Activated naive CD4-positive, alpha-beta T cell treated with anti-CD3 and anti-CD28 coated beads, Interleukin-2, amount 50 U/mL, for 16 hours (primary cell): ENCODE data around the gene FKBP14.
A peak's percentile ranks its signal among the peaks of the same experiment; 100 is the strongest.
"Not testable (repeated sequence)": the region's sequence is repeated elsewhere in the genome, so short reads cannot be mapped to it uniquely, and the experiment has no call there.

Experiments
- DNase-seq: peaks from one replicate; pipeline ENCODE4 v3.0.0-alpha.2; 2020

FKBP14 gene

DNA sequence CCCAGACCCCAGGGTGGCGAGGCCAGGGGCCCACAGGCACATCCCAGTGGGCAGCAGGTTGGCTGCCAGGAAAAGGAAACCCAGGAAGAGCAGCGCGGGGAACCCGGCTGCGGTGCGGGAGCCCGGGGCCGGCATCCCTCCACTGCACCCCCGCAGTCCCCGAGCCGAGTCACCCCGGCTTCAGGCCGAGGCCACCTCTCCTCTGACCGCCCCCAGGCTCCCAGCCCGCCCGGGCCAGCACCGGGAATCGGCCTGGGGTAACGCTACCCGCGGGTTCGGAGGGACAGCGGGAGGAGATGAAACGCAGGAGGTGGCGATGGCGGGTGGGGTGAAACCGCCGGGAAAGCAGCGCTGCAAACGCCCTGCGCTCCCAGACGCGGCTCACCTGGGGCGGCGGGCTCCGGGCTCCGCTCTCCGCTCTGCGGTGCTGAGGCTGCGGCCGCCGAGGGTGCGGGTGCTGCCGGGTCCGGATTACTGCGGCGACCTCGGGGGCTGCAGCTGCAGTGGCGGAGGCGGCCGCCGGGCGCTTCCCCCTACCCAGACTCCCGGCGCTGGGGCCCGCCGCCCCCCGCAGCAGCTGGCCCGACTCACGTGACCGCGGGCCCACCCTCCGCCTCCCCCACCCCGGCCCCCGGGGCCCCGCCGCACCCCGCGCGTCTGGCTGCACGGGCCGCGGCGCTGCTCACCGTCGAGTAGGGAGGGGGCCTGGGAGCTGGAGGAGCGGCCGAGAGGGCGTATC lies 37.1 kb downstream of the FKBP14 start, which contains the start of gene SCRN1:
Gene SCRN1 (minus strand): TSS at position 545 of the 739 bp plus-strand sequence. CDS start 20,734 bp downstream, outside the sequence.
- peak; percentile 19 for DNase-seq

DNA sequence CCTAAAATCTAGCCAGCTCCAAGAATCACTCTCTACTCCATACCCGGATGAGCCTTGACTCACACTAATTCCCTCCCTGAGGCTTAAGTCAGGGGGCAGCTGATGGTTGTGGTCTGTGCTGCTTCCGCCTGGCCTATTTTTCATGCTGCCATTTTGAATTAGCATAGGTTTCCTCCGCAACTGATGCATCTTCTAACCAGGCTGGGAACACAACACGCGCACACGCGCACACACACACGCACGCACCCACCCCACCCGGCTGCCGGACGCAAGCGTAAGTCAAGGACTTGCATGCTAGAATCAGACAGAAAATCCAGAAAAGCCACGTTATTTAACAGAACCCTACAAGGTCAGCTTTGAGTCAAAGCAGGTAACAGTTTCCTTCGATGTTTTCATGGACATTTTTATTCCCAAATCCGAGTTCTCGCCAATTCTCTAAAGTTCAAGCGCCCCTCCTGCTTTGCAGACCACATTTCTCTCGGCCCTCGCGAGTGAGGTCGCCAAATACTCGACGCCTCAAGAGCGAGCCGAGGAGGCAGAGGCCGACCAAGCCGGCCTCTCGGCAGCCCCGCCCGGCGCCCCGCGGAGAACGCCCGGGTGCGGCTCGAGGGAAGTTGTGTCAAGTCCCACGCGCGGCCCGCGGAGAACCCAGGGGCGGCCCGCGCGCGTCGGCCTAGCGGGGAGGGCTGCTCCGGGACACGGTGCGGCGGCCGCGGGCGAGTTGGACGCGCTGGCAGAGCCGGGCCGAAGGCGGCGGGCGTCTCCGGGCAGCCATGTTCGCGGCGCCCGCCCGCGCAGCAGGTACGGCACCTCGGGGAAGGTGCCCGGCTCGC lies 37.9 kb downstream of the FKBP14 start:
- peak; percentile 22 for DNase-seq

DNA sequence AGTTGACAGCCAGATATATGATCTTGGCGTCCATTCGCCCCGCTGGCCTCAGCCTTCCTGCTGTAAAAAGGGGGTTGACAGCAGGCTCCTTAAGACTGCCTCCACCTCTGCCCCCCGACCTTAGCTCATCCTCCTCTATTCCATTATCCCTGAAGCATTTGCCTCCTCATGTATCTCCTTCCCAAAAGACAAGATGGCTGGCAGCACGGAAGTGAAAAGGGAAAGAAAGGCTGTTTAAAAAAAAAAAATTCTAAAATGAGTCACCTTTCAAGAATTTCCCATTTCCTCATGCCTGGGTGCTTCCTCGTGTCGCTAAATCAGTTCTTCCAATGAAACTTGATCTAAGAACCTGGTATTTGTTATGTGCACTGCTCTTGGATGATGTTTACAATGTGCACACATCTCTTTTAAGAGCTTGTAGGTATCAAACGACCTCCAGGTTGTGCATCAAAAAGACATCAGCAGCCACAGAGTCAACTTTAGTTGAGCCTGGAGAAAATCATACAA lies 38.6 kb downstream of the FKBP14 start:
- no peak for DNase-seq

DNA sequence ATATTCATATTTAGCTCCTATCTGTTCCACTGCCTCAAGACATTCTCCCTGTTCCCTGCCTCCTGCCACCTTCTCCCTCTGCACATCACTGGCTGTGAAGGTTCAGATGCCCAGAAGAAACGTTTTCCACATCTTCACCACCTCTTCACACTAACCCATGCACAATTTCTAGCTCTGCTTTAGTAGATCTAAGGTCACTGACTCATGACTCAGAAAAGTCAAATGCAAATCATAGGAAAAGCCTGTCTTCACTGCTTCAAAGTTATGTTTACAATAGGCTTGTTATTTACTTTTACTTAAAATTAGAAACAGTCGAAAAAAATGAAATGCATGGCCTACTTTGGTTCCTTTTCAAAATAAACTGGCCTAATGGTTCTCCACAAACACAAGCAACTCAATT lies 39.4 kb downstream of the FKBP14 start:
- no peak for DNase-seq

DNA sequence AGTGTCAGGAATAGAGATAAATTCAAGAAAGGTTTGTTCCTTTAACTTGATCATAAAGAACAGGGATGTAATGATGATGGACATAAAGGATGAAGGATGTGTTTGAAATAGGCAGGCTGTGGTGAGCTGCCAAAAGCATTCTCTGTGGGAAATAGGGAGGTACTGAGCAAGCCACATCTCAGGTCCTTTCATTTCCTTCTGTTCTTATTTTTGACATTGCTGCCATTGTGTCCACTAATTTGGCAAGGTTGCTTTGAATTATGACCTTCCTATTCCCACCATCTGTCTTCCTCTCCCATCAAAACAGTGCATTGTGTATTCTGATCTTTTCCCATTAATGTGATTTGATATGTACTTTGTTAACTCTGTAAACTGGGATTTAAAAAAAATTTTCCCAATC lies 46.4 kb downstream of the FKBP14 start:
- no peak for DNase-seq

DNA sequence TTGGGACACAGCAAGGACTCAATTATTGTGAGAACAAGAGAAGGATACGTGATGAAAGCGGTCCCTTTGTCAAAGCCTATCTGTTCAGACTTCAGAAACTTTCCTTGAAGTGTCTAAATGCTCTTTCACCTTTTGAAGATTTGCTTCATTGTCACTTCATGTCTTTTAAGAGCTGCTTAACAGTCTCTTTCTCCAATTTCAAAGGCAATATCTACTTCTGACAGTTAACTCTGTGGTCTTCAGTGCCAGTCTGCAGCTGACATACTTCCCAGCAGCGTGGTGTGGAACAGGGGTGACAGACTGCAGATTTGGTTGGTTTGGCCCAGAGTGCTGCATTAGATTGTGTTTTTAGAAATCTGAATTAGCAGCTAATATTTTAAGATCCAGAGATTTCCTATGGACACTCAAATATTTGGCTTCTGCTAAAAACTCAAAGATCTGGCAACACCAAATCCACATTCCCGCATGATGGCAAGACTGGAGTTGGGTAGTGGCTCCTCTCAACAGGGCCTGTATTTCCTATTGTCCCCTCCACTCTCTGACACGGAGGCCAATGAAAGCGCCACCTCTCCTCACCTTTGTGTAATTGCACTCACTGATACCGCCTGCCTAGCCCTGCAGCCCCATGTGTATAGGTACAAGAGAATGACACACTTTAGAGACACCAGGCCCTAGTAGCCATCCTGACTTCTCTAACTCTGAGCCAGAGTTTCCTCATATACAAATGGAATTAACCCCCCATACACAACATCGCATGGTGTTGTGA lies 48.4 kb downstream of the FKBP14 start:
- DNase-seq, result no peak

DNA sequence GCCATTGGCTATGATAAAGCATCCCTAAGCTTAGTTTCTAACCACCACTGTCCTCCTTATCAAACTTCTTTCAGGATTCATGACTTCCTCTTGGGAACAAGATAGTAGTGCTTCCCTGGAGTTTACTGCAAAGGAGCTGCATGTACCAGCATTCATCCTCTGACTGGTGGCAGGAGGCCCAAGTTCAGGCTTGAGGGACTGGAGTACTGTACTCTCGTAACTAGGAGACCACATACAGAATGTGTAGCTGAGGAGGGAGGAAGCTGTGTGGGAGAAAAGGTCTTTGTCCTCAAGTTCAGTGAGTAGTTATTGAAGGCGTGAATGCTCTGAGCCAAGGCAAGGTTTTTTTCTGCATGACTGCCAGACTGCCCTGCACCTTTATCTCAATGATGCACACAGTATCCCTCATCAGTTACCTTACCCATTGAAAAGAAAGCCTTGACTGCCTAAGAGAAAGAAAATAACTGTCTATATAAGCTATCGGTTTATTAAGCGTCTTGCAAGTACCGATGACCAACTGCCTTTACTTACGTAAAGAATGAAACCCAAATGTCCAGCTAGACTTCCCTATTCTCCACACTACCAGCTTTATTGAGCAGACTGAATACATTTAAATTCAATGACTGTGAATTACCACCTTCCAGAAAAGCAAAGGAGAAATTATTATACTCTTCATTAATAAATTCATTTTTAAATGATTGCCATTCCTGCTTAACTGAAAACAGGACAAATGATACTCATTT lies 49.7 kb downstream of the FKBP14 start:
- no peak for DNase-seq

DNA sequence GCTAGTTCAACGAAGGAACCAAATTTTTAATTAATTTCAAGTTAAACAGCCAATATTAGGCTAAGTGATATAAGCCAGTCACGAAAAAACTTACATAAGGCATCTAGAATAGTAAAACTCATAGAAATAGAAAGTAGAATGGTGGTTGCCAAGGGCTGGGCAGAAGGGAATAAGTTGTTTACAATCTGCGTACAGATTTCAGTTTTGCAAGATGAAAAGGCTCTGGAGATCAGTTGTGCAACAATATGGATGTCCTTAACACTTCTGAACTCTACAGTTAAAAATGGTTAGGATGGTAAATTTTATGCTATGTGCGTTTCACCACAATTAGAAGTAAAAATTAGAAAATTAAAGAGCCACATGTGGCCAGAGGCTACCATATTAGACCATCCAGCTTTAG lies 50.2 kb downstream of the FKBP14 start:
- DNase-seq, result no peak

DNA sequence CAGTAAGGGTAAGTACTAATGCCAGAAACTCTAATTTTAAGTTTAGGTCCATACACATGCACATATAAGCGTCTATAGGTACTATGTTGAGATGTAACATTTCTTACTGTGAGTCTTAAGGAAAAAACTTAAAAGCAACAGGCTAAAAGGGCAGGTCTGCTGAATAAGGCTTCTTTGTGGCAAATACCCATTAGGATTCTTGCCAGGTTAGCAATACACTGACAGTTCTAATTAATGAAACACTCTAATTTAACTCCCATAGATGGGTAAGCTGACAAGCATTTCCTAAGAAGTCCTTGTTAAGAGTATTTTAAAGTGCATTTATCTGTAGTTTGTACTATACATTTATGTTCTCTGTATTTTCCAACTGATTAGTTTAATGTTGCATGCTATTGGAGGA lies 50.9 kb downstream of the FKBP14 start:
- no peak for DNase-seq

DNA sequence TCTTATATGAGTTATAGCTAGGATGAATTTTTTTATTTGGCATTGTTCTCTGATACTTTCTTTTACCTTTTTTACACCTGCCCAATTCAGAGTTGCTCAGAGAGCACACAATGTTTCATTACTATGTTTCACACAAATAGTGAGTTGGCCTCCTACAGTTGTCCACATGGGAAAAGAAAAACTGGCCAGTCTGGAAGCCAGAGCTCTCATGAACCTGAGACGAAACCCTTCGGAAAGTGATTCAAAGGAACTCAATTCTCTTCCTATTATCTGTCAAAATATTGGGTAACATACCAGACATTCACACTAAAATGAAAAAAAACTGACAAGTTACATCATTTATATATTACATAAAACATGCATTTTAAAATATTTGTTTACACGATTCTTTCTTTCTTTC lies 52.2 kb downstream of the FKBP14 start:
- no peak for DNase-seq

DNA sequence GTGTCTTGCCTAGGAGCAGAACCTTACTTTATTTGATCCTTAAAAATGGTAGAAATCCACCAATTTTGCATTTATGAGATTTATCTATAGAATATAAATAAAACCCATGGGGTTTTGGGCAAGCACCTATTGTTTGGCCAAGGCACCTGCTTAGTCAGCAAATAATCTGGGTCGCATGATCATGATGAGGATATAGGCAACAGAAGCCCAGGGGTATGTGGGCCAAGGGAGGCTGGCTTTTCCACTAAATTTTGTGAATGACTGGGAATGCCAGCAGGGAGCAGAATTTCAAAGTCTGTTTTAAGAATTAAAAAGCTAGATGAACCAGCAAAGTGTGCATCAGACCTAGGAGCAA lies 54.2 kb downstream of the FKBP14 start:
- DNase-seq, result no peak

DNA sequence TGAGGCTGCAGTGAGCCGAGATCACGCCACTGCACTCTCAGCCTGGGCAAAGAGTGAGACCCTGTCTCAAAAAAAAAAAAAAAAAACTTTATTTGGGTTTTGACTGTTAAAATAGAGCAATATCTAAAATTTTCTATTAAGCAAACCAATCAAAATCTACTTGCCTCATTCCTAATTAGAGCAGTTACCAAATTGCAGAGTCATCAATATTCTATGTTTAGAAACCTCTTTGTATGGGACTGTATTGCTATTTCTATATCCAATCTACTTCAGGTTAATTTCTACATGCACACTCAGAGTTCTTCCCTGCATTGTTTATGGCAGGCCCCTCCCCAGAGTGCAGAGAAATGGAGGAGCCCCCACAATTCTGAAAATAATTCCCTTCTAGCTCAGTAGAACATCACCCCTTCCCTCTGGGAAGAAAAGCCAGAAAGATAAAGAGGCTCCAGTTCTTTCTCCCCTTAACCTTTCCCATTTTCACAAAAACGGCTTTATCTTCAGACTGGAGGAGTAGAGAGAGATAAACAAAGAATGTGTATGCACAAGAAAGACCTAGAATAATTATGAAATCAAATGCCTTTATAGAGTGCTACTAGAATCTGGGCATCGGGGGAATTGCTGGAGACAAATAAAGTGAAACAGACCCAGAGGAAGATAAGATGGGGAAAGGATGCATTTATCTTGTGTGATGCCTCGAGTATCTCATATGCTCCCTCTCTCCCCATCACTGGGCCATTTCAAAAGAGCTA lies 54.8 kb downstream of the FKBP14 start:
- no peak for DNase-seq

DNA sequence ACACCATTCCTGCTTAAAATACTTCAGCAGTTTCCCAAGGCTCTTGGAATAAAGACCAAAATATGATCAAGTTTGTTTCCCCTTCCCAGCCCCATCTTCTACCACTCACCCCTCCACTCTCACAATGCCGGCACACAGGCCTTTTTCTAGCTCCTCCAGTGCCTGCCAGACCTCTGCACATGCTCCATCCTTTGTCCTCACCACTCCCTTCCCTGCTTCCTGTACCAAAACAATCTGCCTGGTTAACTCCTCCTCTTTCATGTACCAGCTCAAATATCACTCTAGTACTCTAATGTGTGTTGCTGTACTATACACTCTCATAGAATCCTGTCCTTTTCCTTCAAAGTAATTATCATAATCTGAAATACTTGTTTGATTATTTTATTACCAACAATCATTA lies 56.3 kb downstream of the FKBP14 start:
- no peak for DNase-seq

DNA sequence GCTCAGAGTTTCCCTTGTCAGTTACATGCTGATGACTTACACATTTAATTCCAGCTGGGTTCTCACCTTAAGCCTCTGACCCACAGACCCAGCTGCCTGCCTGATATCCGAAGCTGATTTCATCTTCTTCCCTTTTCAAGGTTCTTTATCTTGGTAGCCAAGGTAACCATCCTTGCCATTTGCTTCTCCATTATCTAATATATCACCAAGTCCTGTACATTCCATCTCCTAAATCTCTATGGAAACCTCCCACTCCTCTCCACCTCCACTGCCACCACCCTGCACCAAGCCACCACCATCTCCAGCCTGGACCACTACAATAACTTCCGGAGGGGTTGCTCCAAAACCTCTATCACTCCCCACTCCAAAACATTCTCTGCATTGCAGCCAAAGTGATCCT lies 56.8 kb downstream of the FKBP14 start:
- DNase-seq, result no peak

DNA sequence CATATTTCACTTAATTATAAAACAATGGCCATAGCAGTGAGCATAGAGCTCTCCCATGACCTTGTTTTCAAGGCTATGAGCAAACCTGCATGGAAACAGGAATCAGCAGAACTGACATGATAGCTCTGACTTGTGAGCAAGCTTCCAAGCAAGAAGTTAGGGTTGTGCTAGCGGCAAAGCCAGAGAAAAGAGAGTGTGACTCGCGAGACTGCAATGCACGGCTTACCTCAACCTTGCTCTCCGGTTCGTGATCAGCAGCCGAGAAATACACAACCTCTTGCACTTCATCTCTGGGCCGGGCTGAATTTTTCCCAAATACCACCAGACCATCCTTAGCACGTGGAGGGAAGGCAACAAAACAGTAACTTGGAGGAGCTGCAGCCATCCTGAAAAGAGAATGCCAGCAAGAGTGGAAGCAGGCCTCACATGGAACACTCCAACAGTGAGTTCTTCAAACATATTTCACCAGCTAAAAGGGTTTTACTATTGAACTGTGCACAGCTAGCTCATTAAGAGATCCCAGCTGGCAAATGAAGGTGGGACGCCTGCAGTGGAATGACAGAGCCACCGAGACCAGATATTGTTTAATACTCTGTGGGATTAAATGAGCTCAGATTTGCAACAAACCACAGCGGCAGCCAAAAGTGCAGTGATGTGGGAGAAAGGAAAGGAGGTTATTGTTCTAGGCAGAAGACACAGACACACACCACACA lies 57.7 kb downstream of the FKBP14 start:
- DNase-seq, result no peak

DNA sequence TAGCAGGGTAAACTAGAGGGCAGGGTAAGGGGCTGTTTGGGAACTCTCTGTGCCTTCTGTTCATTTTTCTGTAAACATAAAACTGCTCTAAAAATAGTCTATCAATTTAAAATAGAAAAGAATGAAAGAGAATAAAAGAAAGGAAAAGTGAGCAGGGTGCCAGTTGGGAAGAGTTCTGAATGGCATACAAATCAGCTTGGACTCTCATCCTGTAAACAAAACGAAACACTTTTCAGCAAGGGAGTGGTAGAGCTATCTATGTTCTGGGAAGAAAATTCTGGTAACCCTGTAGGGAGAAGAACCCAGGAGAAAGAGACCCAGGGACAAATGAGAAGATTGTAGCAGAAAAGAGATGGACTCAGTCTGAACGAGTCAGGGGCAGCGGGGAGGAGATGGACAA lies 61.5 kb downstream of the FKBP14 start:
- no peak for DNase-seq

DNA sequence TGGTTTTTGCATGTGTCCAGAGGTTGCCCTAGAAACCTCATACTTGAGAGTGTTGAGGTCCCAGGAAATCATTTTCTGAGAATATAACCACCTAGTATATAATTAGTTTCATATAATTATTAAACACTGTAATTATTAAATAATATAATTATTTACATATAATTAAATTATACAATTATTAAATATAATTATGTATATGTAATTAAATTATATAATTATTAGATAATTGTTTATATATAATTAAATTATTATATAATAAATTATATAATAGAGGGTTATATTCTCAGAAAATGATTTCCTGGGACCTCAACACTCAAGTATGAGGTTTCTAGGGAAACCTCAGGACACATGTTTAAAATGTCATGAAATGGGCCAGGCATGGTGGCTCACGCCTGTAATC lies 64.5 kb downstream of the FKBP14 start:
- DNase-seq, result no peak

DNA sequence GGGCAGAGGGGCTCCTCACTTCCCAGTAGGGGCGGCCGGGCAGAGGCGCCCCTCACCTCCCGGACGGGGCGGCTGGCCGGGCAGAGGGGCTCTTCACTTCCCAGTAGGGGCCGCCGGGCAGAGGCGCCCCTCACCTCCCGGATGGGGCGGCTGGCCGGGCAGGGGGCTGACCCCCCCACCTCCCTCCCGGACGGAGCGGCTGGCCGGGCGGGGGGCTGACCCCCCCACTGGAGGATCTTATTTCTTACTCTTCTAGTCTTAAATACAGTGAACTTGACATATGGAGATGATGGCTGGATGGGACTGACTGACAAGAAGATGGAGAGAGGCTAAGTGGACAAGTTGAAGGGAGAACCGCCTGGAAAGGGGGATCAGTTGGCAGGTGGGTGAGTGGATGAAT lies 64.9 kb downstream of the FKBP14 start:
- DNase-seq, result not testable (repeated sequence)
